ENCODE data around the gene PHLPP1. TPM values are rescaled to one million over a fixed set of nuclear protein-coding genes. Genes with fewer than 3 reads are reported as not detected.

The PHLPP1 gene
- total and polyA plus RNA-seq, 2 donors from 2014 or later = 2.9 to 13.0 TPM

GRCh38 chr18:62856294-62856693 lies 141.0 kb downstream of the PHLPP1 start:
- FAIRE-seq (no peak), DNase-seq (no peak)
- intact Hi-C loops (cut with DNase I) = no loop called here
- peaks cover 0 to 4% (median 0%) of the 10 kb centered on the region in 3 donors for H3K4me1 ChIP-seq (ENCODE audit: control insufficient read depth in 2 of 3, insufficient read depth in 2 of 3, low read depth in 1 of 3, low read length in 3 of 3)
- H3K9ac ChIP-seq (ENCODE audit: low read length in 3 of 3) = no peak overlapping the region
- H3K27ac ChIP-seq (ENCODE audit: low read depth in 2 of 2, low read length in 2 of 2) = no peak overlapping the region
- H3K4me3 ChIP-seq (ENCODE audit: low read length in 3 of 3) = no peak overlapping the region
- no peaks in the 10 kb centered on the region for H3K27me3 ChIP-seq (ENCODE audit: control insufficient read depth, insufficient read depth, low read length)
- no peaks in the 10 kb centered on the region for H3K36me3 ChIP-seq (ENCODE audit: control insufficient read depth in 2 of 3, insufficient read depth in 3 of 3, low read length in 3 of 3)
- H3K9me3 ChIP-seq (ENCODE audit: control insufficient read depth in 2 of 3, insufficient read depth in 1 of 3, low read length in 3 of 3) = no peaks in the 10 kb centered on the region
- no peak for TF ChIP-seq CTCF (IDR thresholded peaks at IDR 0.05; ENCODE audit: borderline replicate concordance, extremely low read depth, insufficient read depth)

GRCh38 chr18:62857263-62857976 lies 142.1 kb downstream of the PHLPP1 start:
- H3K36me3 ChIP-seq (ENCODE audit: control insufficient read depth in 2 of 3, insufficient read depth in 3 of 3, low read length in 3 of 3) = no peaks in the 10 kb centered on the region
- H3K4me1 ChIP-seq (ENCODE audit: control insufficient read depth in 2 of 3, insufficient read depth in 2 of 3, low read depth in 1 of 3, low read length in 3 of 3) = peaks cover 0 to 4% (median 0%) of the 10 kb centered on the region in 3 donors
- H3K9ac ChIP-seq (ENCODE audit: low read length in 3 of 3) = no peak overlapping the region
- no peak for DNase-seq
- no peak for FAIRE-seq
- intact Hi-C loops (cut with DNase I) = no loop called here
- no peaks in the 10 kb centered on the region for H3K9me3 ChIP-seq (ENCODE audit: control insufficient read depth in 2 of 3, insufficient read depth in 1 of 3, low read length in 3 of 3)
- no peak overlapping the region for H3K27ac ChIP-seq (ENCODE audit: low read depth in 2 of 2, low read length in 2 of 2)
- TF ChIP-seq CTCF (IDR thresholded peaks at IDR 0.05; ENCODE audit: borderline replicate concordance, extremely low read depth, insufficient read depth) = no peak
- no peaks in the 10 kb centered on the region for H3K27me3 ChIP-seq (ENCODE audit: control insufficient read depth, insufficient read depth, low read length)
- no peak overlapping the region for H3K4me3 ChIP-seq (ENCODE audit: low read length in 3 of 3)

- H3K4me1 ChIP-seq (ENCODE audit: control insufficient read depth in 2 of 3, insufficient read depth in 2 of 3, low read depth in 1 of 3, low read length in 3 of 3) = peaks cover 0 to 4% (median 0%) of the 10 kb centered on the region in 3 donors
- H3K9me3 ChIP-seq (ENCODE audit: control insufficient read depth in 2 of 3, insufficient read depth in 1 of 3, low read length in 3 of 3) = no peaks in the 10 kb centered on the region
- TF ChIP-seq CTCF (IDR thresholded peaks at IDR 0.05; ENCODE audit: borderline replicate concordance, extremely low read depth, insufficient read depth) = no peak
- intact Hi-C loops (cut with DNase I) = no loop called here
- DNase-seq = no peak
- no peak for FAIRE-seq
- H3K27ac ChIP-seq (ENCODE audit: low read depth in 2 of 2, low read length in 2 of 2) = no peak overlapping the region
- no peak overlapping the region for H3K4me3 ChIP-seq (ENCODE audit: low read length in 3 of 3)
- no peak overlapping the region for H3K9ac ChIP-seq (ENCODE audit: low read length in 3 of 3)
- no peaks in the 10 kb centered on the region for H3K27me3 ChIP-seq (ENCODE audit: control insufficient read depth, insufficient read depth, low read length)
- no peaks in the 10 kb centered on the region for H3K36me3 ChIP-seq (ENCODE audit: control insufficient read depth in 2 of 3, insufficient read depth in 3 of 3, low read length in 3 of 3)
These were observed 144.7 kb downstream of the PHLPP1 start for GRCh38 chr18:62860062-62860461.

Measured in kidney (tissue), 14 donors.